BJ (cell line): ENCODE results near the gene ANKRD26. TPM values are rescaled to one million over a fixed set of nuclear protein-coding genes. Genes with fewer than 3 reads are reported as not detected.
"Not testable (repeated sequence)": the region's sequence is repeated elsewhere in the genome, so short reads cannot be mapped to it uniquely, and the experiment has no call there.

Experiments
- CTCF ChIA-PET: fragments of 350-600 bp; formaldehyde crosslinking; extraction: SDS; loops from one replicate; lab custom pipeline; 2021; ENCODE audit warnings: antibody characterized with exemption, inconsistent platforms; lab: Yijun Ruan, JAX
- POLR2A ChIA-PET: fragments of 300-600 bp; sonication (Branson Sonifier 250); formaldehyde crosslinking; extraction: SDS; loops from one replicate; lab custom pipeline; 2021; ENCODE audit warnings: antibody characterized with exemption; lab: Charles Lee
- DNase-seq: peaks from one replicate; pipeline ENCODE4 v3.0.0-alpha.2; 2011; ENCODE audit warnings: low read depth
- H3K27me3 ChIP-seq: 2 replicates; pipeline ENCODE4 v1.6.0; 2011; ENCODE audit warnings: low read length; ENCODE audit not compliant: control insufficient read depth, insufficient read depth
- H3K36me3 ChIP-seq: 2 replicates; pipeline ENCODE4 v1.5.1; 2011; ENCODE audit warnings: low read length; ENCODE audit not compliant: control insufficient read depth, insufficient read depth
- H3K4me3 ChIP-seq: 2 replicates; pipeline ENCODE4 v1.5.1; 2011; ENCODE audit warnings: low read depth, mild to moderate bottlenecking, control low read depth, low read length
- polyA plus RNA-seq: library from polyadenylated mRNA; depleted of rRNA; stranded (reverse); fragments of >200 nt; gene quantifications from 2 replicates; pipeline ENCODE4 v1.2.3, GENCODE V29; 2011
- TF ChIP-seq, protein P1 (sequence below): IDR thresholded peaks from 2 replicates; pipeline ENCODE4 v1.5.1; 2011; ENCODE audit warnings: low read depth, mild to moderate bottlenecking, control low read depth, inconsistent platforms, low read length, moderate library complexity; ENCODE audit not compliant: insufficient read depth

Gene ANKRD26
- polyA plus RNA-seq, 1 experiment: 0.69 TPM

- ChIA-PET POLR2A (no interaction called here), CTCF (interaction anchor here (0.6 kb wide), 1 partner anchor 8 kb away, joined by 3 read pairs; no protein-coding TSS in a partner anchor)
- Histone ChIP-seq H3K4me3 (no peak overlapping the region), H3K27me3 (no peaks in the 10 kb centered on the region), H3K36me3 (no peaks in the 10 kb centered on the region)
- no peak for DNase-seq
- TF ChIP-seq, protein P1, sequence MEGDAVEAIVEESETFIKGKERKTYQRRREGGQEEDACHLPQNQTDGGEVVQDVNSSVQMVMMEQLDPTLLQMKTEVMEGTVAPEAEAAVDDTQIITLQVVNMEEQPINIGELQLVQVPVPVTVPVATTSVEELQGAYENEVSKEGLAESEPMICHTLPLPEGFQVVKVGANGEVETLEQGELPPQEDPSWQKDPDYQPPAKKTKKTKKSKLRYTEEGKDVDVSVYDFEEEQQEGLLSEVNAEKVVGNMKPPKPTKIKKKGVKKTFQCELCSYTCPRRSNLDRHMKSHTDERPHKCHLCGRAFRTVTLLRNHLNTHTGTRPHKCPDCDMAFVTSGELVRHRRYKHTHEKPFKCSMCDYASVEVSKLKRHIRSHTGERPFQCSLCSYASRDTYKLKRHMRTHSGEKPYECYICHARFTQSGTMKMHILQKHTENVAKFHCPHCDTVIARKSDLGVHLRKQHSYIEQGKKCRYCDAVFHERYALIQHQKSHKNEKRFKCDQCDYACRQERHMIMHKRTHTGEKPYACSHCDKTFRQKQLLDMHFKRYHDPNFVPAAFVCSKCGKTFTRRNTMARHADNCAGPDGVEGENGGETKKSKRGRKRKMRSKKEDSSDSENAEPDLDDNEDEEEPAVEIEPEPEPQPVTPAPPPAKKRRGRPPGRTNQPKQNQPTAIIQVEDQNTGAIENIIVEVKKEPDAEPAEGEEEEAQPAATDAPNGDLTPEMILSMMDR: no peak
Measured at GRCh38 chr10:27052656-27053055, 47.6 kb downstream of the ANKRD26 start.

DNA sequence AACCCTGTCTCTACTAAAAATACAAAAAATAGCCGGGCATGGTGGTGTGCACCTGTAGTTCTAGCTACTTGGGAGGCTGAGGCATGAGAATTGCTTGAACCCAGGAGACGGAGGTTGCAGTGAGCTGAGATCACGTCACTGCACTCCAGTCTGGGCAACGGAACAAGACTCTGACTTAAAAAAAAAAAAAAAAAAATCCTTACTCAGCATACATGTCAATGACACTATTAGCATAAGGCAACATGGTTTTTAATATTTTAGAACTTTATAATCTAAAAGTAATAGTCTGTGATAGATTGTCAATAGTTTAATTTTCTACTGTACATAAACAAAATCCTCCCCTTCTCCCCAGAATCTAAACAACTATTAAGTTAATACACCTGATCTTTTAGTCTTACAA, 55.0 kb downstream of the ANKRD26 start:
- H3K4me3 ChIP-seq, DNase-seq, POLR2A ChIA-PET, H3K27me3 ChIP-seq, H3K36me3 ChIP-seq: not testable (repeated sequence)
- CTCF ChIA-PET: interaction anchor here (0.6 kb wide), 1 partner anchor 1880 kb away, joined by 3 read pairs; no protein-coding TSS in a partner anchor

- ChIA-PET CTCF (no interaction called here), POLR2A (no interaction called here)
- no peak for DNase-seq
- TF ChIP-seq, protein P1: no peak
- H3K36me3 ChIP-seq: peaks cover 2% of the 10 kb centered on the region; the same call in 1 of the 2 replicates
- H3K4me3 ChIP-seq: no peak overlapping the region
- no peaks in the 10 kb centered on the region for H3K27me3 ChIP-seq
Measured at GRCh38 chr10:27041196-27041595, 59.1 kb downstream of the ANKRD26 start.

DNA sequence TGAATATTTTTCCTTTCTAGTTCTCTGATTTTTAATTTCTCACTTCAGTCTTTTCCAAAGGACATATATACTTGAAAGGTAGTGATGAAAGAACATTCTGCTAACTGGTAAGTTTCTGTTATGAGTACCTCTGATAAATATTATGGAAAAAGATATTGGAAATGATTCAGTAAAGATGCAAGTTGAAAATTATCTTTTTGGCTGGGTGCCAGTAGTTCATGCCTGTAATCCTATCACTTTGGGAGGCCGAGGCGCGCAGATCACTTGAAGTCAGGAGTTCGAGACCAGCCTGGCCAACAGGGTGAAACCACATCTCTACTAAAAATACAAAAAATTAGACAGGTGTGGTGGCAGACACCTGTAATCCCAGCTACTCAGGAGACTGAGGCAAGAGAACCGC, 62.1 kb downstream of the ANKRD26 start:
- ChIA-PET CTCF (interaction anchor here (0.5 kb wide), 1 partner anchor 32 kb away, joined by 3 read pairs; no protein-coding TSS in a partner anchor), POLR2A (no interaction called here)
- Histone ChIP-seq H3K27me3 (no peaks in the 10 kb centered on the region), H3K36me3 (no peaks in the 10 kb centered on the region; the same call in 1 of the 2 replicates), H3K4me3 (no peak overlapping the region)
- no peak for DNase-seq
- TF ChIP-seq, protein P1: no peak

- ChIA-PET POLR2A (no interaction called here), CTCF (no interaction called here)
- no peak overlapping the region for H3K4me3 ChIP-seq
- no peaks in the 10 kb centered on the region for H3K27me3 ChIP-seq
- no peaks in the 10 kb centered on the region; the same call in 1 of the 2 replicates for H3K36me3 ChIP-seq
- no peak for DNase-seq
- TF ChIP-seq, protein P1: no peak
Measured at GRCh38 chr10:27035163-27035562, 65.1 kb downstream of the ANKRD26 start.

DNA sequence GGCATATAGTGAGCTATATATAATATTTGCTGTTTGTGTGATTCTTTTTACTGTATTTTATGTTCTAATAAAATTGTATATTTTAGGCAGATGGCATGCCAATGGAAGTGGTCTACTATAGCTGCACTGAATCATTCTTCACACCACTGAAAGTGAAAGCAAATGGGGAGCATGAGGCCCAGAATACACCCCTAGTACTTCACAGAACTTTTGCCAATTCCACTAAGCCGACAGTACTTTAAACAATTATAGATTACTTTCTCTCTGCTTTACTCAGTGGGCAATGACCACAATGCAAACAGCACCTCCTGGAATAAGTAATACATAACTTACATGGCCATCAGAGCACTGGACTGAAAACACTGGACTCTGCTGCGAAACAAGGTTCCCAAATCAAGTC, 70.2 kb downstream of the ANKRD26 start:
- POLR2A ChIA-PET: no interaction called here
- CTCF ChIA-PET: interaction anchor here (1.2 to 1.4 kb wide), 2 partner anchors 8 to 169 kb away, joined by 3 to 4 read pairs; partner anchors contain the start of gene ABI1

More for the DNA sequence above, 70.2 kb downstream of the ANKRD26 start:
- H3K4me3 ChIP-seq: no peak overlapping the region
- H3K27me3 ChIP-seq: no peaks in the 10 kb centered on the region
- DNase-seq: no peak
- no peaks in the 10 kb centered on the region for H3K36me3 ChIP-seq
- TF ChIP-seq, protein P1: no peak
